ENCODE results near the gene RPP38.

Gene RPP38

DNA sequence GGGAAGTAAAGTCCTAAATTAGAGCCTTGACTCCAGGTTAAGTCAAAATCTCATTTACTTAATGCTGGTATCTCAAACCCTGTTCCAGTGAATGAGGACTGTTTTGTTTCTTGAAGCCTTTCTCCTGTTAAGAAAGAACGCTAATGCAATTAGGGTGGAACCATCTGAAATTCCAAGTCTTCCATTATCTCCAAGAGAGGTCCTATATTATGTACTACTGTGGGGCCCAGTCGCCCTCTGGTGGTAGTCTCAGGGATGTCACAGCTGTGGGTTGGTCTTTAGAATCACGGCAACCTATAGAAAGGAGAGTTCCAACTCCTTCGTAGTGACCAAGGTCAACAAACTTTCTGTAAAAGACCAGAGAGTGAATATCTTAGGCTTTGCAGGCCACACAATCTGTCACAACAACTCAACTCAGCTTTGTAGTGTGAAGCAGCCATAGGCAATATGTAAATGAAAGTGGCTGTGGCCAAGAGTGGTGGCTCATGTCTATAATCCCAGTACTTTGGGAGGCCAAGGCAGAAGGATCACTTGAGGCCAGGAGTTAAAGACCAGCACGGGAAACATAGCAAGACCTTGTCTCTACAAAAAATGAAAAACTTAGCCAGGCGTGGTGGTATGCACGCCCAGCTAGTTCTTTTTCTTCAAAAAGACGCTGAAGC is 9.3 kb downstream of the RPP38 start:
- TF ChIP-seq, protein P1, sequence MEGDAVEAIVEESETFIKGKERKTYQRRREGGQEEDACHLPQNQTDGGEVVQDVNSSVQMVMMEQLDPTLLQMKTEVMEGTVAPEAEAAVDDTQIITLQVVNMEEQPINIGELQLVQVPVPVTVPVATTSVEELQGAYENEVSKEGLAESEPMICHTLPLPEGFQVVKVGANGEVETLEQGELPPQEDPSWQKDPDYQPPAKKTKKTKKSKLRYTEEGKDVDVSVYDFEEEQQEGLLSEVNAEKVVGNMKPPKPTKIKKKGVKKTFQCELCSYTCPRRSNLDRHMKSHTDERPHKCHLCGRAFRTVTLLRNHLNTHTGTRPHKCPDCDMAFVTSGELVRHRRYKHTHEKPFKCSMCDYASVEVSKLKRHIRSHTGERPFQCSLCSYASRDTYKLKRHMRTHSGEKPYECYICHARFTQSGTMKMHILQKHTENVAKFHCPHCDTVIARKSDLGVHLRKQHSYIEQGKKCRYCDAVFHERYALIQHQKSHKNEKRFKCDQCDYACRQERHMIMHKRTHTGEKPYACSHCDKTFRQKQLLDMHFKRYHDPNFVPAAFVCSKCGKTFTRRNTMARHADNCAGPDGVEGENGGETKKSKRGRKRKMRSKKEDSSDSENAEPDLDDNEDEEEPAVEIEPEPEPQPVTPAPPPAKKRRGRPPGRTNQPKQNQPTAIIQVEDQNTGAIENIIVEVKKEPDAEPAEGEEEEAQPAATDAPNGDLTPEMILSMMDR (IDR thresholded peaks at IDR 0.05; ENCODE audit: low read depth, low read length), result peak; percentile 94
- H3K4me3 ChIP-seq (replicated peaks in 1 of 2; ENCODE audit: low read depth in 2 of 2, low read length in 2 of 2), result no peak overlapping the region
- peak; percentile 81 to 83 for DNase-seq (ENCODE audit: low read depth in 2 of 2)

DNA sequence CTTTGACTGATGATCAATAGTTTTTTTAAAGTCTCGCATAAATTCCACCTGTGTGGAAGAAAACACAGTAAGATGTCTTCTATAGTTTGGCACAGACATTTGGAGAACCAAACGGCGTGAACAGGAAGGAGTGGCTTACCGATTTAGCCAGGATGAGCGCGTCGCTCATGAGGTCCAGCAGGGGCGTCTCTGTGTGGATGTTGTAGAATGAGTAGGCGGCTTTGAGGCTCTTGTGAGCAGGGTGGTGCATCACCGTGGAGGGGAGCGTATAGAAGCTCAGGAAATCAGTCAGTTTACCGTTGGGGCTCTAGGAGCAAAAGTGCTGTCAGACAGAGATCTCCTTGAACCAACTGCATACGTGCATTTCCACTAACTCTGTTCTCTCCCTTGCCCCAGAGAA is 15.5 kb downstream of the RPP38 start:
- TF ChIP-seq, protein P1 (IDR thresholded peaks at IDR 0.05; ENCODE audit: low read depth, low read length), result no peak
- no peak overlapping the region for H3K4me3 ChIP-seq (replicated peaks in 1 of 2; ENCODE audit: low read depth in 2 of 2, low read length in 2 of 2)
- no peak for DNase-seq (ENCODE audit: low read depth in 2 of 2)

DNA sequence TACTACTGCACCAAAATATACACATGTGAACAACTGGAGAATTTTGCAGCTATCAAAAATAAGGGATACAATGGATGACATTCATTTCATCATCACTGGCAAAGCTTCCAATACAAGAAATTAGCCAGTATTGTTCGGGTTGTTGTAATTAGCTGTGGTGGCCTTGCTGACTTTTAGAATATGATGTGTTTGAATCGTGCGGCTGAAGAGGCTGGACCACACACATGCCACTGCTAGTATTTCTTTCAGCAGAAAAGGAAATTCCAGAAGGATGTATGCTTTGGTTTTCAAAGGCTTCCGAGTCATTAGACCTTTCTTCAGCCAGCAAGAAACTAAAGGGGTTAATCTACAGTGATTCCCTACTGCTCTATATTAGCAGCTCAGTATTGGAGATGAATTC is 16.6 kb downstream of the RPP38 start:
- TF ChIP-seq, protein P1 (IDR thresholded peaks at IDR 0.05; ENCODE audit: low read depth, low read length), result no peak
- no peak overlapping the region for H3K4me3 ChIP-seq (replicated peaks in 1 of 2; ENCODE audit: low read depth in 2 of 2, low read length in 2 of 2)
- DNase-seq (ENCODE audit: low read depth in 2 of 2), result no peak

DNA sequence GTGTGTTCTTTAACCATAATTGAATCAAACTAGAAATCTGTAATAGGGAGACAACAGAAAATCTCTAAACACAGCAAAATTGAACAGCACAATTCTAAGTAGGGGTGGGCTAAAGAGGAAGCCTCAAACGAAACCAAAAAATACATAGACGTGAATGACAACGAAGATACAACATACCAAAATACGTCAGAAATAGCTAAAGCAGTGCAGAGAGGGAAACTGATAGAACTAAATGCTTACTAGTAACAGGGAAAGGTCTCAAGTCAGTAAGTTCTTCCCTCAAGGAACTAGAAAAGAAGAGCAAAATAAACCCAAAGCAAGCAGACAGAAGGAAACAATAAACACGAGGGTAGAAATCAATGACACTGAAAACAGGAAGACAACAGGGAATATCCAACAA is 19.1 kb downstream of the RPP38 start:
- no peak overlapping the region for H3K4me3 ChIP-seq (replicated peaks in 1 of 2; ENCODE audit: low read depth in 2 of 2, low read length in 2 of 2)
- DNase-seq (ENCODE audit: low read depth in 2 of 2), result no peak
- TF ChIP-seq, protein P1 (IDR thresholded peaks at IDR 0.05; ENCODE audit: low read depth, low read length), result no peak

DNA sequence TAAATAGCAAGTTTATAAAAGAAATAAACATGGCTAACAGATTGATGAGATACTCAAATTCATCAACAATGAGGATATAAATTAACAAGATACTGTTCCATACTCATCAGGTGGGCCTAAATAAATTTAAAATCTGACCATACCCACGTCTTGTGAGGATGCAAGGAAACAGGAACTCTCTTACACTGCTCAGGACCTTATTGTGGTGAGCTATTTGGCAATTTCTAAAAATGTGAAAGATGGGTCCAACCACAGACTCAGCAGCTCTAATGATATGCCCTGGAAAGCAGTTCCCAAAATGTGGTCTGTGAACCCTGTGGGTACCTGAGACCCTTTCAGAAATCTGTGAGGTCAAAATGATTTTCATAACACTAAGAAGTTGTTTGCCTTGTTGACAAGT is 21.5 kb downstream of the RPP38 start:
- DNase-seq (ENCODE audit: low read depth in 2 of 2), result no peak
- H3K4me3 ChIP-seq (replicated peaks in 1 of 2; ENCODE audit: low read depth in 2 of 2, low read length in 2 of 2), result no peak overlapping the region
- TF ChIP-seq, protein P1 (IDR thresholded peaks at IDR 0.05; ENCODE audit: low read depth, low read length), result no peak

DNA sequence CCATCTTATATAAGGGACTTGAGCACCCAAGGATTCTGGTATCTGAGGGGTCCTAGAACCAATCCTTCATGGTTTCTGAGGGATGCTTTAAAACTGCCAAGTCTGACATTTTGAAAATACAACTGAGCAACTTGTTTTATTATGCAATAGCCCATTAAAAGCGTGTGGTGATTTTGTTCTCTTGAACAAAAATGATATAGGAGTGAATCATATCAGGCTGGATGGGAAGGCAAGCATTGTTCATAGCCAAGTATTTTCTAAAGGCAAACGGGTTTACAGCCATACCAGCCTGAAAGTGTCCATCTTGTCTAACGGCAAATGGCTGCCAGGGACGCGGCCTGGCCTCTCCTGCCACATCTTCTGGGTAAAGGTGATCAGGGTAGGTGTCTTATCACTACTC is 23.4 kb downstream of the RPP38 start:
- peak; percentile 70 to 88 for DNase-seq (ENCODE audit: low read depth in 2 of 2)
- H3K4me3 ChIP-seq (replicated peaks in 1 of 2; ENCODE audit: low read depth in 2 of 2, low read length in 2 of 2), result no peak overlapping the region
- TF ChIP-seq, protein P1 (IDR thresholded peaks at IDR 0.05; ENCODE audit: low read depth, low read length), result no peak

DNA sequence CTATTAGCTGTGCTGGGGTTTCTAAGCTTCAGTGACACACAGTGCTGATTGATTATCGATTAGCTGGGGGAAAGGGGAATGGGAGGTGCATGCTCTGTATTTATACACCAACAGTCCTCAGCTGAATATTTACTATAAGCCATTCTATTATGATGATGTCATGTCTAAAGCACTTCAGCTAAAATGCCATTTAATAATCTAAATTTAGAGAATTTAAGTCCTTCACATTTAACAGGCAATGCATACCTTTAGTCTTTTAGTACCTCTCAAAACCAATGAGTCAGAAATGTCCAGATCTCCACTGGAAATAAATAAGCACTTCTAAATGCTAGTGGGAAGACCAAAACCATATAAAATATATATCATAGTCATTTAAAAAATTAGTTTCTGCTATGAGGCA is 24.6 kb downstream of the RPP38 start:
- TF ChIP-seq, protein P1 (IDR thresholded peaks at IDR 0.05; ENCODE audit: low read depth, low read length), result no peak
- DNase-seq (ENCODE audit: low read depth in 2 of 2), result peak in 1 of 2 donors; percentile 31
- no peak overlapping the region for H3K4me3 ChIP-seq (replicated peaks in 1 of 2; ENCODE audit: low read depth in 2 of 2, low read length in 2 of 2)
